Measurements from ENCODE around the gene TRPV2.
A peak's percentile ranks its signal among the peaks of the same experiment; 100 is the strongest.
"Not testable (repeated sequence)": the region's sequence is repeated elsewhere in the genome, so short reads cannot be mapped to it uniquely, and the experiment has no call there.

TRPV2 gene

DNA sequence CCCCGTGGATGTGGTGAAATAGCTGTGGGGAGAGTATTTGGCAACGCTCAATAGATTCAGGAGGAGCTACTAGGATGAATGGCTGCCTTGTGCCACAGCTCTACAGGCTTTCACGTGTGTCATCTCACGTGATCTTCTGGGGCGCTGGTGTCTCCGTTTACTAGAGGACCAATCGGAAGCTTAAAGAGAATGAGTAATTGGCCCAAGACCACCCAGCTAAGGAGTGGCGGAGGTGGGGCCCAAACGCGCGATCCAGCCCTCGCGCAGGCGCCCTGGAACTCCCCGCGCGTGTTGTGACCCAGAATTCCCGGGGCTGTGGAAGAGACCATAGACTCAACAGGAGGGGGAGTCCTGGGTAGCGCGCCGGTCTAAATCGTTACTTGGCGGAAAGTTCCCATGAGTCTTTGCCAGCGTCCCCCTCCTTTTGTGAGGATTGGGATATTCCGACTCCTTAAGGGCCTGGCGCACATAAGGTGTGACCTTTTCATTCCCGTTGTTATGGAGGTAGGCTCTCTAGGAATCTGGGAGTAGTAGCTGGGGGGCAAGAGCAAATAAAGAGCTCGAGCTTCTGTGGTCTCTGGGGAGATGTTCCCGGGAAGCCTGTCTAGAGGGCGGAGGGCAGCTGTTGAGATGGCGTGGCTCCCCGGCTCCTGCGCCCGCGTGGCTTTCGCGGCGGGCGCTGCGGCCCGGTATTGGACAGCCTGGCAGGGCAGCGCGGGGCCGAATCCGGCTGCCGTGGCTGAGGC is 23.4 kb downstream of the TRPV2 start:
- DNase-seq, result peak; percentile 98

DNA sequence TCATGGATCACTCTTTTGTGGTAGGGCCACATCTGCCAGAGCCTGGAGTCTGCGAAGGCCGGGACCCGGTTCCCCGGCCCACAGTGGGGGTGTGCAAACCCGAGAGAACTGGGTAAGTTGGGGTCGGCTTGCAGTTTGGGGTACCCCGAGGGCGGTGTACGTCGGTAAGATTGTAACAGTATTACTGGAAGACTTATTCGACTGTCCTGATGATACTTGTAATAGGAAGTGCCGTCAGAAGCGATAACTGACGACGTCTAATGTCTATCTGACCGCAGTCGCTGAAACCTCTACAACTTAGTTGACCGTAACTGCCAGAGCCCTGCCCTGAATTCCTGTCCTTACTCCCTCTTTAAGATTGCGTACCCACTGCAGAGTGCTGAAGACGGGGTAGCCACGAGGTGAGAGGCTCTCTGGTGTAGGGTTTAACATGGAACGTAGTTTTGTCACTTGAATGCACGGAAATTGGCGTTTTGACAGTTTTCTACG is 24.0 kb downstream of the TRPV2 start:
- no peak for DNase-seq

DNA sequence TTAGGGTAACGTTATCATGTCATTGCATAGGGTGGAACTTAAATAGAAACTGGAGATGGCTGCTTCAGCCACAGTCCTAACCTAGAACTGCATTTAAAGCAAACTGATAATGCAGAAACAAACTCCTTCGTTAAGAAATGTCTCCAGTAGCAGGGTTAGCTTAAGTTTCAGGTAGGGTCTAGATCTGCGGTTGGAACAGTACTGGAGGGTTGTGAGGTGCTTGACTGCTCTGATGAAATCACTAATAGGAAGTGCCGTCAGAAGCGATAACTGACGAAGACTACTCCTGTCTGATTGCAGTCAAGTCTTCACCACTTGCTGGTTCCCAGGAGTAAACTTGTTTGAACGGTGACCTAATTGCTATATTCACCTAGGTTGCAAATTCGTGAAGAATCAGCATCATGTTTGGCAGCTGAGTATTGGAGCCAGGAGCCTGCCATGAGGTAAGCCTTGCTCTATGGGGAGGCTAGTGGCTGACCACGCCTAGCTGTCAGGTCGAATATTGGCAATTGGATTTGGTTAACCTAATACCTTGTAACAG is 24.5 kb downstream of the TRPV2 start:
- no peak for DNase-seq

DNA sequence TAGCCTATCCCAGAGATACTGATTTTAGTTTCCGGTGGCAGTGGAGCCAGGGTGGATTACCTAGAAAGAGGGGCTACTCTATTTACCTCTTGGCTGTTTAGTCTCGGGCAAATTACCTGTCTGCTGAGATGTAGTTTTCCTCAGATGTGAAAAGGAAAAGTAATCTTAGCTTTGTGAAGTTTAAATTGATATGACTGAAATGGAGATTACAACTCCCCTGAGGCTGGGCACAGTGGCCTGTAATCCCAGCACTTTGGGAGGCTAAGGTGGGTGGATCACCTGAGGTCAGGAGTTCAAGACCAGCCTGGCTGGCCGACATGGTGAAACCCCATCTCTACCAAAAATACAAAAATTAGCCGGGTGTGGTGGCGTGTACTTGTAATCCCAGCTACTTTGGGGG is 25.0 kb downstream of the TRPV2 start:
- DNase-seq, result not testable (repeated sequence)

DNA sequence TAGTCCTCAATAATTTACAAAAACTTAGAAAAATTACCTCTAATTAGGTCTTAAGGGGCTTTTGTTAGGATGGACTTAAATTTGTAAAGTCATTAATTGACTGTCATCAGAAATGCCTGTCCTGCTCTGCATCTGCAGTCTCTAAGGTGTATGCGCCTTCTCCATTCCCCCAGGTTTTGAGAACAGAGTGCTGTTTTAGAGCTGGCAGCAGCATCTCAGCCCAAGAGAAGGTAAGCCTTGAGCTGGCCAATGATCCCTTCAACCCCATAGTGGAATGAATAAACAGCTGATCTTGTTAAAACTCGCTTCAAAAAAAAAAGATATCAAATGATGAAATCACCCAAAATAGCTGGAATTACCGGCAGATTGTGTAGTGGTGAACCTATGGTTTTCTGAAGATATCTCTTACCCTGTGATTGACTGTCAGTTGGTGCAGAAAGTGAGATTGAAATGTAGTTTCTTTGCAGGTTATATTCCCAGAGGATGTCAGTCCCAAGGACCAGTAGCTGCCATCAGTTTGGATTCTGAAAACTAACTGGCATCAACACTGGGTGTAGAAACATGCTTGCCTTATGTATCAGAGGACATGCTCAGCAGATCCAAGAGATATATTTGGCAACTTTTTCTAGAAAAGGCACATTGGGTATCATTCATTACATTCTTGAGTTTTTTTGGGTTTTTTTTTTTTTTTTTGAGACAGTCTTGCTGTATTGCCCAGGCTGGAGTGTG is 25.7 kb downstream of the TRPV2 start:
- no peak for DNase-seq

DNA sequence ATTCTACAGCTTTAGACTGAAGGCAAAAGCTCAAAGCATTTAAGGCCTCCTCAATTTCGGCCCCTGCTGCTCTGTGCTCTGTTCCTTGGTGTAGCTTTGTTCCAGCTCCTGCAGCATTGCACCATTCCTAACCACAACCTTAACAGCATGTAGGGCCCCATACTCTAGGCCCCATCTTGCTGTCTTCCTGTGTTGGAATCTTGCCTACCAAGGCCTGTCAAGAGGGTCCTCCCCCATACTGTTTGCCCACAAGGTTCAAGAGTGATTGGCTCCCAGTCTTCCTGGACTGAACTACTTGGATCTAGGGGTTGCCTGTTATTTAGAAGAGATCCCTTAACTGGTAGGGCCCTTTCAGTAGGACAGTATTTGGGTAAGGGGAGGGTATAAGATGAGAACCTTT is 26.8 kb downstream of the TRPV2 start:
- no peak for DNase-seq

DNA sequence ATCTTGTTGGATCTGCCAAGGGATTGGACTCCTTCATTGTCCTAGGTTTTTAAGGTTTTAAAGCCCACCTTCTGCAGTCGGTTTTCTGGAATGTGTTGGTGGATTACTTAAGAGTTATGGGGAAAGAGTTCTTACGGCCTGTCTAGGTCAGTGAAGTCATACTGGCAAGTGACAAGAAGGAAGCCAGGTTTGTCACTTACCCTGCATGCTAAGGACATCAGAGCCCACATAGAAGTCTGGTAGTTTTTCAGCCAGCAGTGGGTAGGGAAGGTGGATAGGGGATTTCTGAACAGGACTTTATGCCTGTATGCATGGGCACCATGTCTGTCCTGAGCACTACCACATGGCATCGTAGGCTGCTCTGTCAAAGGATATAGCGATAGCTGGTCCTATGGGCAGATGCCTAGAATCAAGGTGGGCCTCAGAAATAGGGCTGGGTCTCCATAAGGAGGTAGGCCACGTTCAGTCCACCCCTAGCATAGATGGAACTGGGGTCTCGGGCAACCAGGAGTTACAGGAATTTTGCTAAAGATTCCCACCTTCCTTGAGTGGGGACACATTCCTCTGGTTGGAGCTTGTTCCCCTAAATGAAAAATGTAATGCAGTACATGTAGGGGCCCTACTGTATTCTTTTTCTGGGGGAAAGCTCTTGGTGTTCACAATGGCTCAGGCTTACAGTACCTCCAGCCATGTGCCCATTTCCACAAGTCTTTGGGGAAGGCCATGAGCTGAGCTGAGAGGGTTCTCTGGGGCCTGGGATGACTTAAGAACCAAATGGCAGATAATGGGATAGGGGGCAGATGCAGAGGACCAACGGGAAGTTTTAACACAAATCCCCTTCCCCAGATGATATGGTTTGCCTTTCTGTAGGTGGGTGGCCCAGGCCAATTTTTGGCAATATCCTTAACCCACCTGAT is 27.5 kb downstream of the TRPV2 start:
- no peak for DNase-seq

DNA sequence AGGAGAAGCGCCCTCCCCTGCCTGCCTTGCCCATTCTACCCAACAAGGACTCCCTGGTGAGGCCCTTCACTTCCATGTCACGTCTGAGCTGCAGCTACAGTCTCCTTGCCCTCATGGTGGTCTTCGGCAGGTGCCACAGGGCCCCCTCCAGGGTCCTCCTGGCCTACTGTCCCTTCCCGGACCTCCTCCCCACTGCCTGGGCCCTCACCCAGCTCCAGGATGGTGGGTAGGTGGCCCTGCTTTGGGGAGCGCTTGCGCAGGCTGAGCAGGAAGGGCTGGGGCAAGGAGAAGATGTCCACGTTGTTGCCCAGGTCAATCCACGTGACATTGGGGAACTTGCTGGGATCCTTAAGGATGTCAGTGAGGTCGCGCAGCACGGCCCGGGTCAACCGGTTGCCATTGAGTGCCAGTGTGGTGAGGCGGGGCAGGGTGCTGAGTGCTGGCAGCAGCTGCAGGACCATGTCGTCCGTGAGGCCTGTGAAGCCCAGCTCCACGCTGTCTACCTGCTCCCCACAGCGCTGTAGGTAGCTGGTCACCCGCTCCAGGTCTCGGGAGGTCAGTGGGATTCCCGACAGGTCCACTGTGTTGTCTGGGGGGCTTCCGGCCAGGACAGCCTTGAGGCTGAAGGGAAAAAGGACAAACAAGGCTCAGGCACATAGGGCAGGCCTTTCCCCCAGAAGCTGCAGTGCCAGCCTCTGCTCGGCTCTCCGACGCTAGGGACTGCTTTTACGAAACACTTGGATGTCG is 28.3 kb downstream of the TRPV2 start:
- DNase-seq, result no peak

DNA sequence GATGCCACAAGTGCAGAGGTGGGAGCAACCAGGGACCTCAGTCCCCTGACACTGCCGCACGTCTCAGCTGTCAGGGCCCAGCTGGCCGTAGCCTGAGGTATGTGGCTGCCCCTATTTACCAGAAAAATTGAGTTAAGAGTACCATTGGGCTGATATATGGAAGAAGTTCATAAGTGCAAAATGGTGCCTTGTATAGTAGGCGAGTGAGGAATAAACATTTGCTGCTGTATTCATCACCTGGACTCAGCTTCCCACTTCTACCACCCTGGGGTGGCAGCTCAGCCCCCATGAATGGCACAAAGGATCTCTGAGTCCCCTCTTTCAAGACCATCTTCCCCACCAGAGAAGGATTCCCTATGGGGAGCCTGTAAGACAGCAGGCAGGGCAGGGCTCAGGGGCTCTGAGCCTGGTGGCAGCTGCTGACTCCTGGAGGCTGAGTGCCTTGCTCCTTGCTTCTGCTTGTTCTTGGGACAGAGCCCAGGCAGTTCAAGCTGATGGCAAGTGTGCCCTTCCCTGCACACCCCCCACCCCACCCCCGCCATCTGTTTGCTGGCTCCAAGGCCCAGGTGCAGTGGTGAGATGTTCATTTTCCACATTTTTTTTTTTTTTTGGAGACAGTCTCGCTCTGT is 29.0 kb downstream of the TRPV2 start:
- no peak for DNase-seq

DNA sequence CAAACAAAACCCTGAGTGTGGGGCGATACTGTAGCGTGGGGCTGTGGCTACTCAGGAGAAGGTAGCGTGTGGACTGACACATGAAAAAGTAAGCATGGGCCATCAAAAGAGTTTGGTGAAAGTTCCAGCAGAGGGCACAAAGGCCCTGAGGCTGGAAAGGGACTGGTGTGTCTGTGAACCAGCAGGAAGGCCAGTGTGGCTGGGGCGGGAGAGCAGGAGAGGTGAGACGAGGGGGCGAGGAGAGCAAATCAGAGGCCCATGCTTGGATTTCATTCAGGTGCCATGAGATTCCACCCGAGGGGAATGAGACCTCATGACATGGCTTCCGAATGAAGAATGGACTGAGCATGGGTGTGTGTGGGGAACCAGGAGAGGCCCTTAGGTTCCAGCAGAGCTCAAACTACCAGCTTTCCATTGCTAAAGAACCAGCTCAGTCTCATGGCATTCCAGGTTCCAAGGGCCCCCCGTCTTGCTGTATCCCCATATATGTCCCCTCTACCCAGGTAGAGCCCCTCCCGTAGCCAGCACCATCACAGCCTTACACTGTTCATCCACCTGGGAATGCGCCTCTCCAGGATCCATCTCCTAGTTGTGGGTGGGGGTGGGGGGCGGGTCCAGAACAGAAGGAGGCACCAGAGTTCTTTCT is 31.1 kb downstream of the TRPV2 start:
- DNase-seq, result no peak

DNA sequence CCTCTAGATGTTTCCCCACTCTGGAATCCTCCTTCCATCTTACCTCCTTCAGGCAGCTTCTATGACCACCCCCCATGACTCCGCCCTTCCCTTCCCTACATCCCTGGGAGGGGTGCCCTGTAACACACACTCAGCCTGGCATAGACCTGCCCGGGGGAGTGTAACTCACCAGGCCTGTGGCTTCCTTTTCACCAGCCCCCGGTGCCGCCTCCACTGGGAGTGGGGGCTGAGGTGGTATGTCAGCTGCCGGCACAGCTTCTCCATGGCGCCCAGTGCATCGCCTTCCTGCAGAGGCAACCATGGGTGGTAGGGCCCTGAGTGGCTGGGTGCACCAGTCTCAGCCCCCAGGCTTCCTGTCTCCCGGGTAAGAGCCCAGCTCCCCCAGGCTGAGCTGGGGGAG is 32.3 kb downstream of the TRPV2 start:
- no peak for DNase-seq

DNA sequence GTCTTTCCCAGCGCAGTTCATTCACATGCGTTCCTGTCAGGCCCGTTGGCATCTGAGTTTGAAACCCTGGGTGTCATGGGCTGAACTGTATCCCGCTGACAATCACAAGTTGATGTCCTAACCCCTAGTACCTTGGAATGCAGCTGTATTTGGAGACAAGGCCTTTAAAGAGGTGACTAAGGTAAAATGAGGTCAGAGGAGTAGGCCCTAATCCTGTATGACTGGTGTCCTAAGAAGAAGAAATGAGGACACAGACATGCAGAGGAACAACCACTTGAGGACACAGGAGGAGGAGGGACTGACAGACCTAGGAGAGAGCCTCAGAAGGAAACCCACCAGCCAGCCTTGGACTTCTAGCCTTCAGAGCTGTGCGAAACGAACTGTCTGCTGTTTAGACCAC is 33.1 kb downstream of the TRPV2 start:
- no peak for DNase-seq

DNA sequence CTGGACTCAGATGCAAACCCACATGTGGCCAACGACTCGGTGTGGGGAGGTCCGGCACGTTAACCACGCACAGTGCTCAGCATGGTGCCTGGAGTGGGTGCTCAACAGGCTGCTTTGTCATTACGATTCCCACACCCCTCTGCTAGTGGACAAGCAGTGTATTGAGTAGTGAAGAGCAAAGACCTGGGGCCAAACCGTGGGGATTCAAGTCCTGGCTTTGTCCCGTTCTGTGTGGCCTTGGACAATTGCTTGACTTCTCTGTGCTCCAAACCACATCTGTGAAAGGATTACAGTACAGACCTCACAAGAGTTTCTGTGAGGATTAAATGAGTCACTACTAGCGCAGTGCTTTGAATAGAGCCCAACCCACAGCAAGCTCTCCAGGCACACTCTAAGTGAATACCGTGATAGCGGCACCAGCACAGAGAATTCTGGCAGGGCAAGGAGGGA is 33.8 kb downstream of the TRPV2 start:
- DNase-seq, result no peak

DNA sequence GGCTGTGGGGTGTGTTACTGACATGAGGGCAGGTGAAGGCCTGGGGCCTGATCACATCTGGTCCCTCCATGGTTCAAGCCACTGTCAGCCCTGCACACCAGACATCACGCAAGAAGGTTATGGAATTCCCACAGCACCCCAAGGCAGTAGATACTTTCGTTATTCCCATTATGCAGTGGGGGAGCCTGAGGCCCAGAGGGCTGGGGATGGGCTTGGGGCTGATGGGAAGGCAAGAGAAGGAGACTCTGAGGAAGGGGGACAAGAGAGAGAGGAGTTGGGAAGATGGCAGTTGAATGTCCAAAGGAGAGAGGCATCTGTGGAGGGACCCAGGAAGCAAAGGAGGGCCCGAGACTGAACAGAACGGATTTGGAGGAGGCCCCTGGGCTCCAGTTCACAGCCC is 34.7 kb downstream of the TRPV2 start:
- no peak for DNase-seq

DNA sequence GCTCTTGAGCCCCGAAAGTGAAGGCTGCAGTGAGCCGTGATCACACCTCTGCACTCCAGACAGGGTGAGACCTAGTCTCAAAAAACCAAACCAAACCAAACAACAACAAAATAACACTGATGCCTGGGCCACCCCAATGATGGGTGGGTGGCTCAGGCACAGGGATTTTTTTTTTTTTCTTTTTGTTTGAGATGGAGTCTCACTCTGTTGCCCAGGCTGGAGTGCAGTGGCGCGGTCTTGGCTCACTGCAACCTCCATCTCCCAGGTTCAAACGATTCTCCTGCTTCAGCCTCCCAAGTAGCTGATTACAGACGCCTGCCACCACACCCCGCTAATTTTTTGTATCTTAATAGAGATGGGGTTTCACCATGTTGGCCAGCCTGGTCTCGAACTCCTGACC is 36.9 kb downstream of the TRPV2 start:
- not testable (repeated sequence) for DNase-seq

DNA sequence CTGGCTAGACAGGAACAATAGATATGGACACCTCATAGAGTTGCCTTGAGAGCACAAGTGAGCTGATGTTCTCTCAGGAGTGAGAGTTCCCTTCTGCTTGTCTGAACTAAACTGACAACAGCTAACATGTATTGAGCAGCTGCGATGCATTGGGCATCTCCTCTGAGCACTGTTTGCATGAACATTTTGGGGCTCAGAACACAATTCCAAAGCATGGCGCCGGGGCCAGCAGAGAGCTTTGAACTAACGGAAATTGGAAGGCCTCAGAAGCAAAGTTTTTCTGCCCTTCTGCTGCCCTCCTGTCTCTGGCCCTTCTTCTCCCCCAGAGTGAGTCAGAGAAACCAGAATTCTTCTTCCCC is 38.1 kb downstream of the TRPV2 start:
- DNase-seq, result no peak

DNA sequence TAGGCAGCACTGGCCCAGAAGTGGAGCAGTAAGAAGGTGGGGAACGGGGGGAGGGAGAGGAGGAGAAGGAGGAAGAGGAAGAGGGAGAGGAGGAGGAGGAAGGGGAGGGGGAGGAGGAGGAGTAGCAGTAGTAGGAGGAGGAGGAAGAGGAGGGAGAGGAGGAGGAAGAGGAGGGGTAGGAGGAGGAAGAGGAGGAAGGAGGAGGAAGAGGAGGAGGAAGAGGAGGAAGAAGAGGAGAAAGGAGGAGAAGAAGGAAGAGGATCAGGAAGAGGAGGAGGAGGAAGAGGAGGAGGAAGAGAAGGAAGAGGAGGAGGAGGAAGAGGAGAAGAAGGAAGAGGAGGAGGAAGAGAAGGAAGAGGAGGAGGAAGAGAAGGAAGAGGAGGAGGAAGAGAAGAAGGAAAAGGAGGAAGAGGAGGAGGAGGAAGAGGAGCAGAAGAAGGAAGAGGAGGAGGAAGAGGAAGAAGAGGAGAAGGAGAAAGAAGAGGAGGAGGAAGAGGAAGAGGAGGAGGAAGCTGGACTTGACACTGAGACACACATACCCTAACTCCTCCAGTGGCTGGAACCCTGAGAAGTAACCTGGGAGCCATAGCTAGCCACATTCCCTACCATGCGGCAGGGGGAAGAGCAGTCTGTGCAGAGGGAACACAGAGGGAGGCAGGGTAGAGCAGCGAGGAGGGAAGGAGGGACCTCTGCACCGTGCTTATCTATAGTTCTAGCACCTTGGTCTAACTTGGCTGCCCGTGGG is 40.8 kb downstream of the TRPV2 start:
- no peak for DNase-seq

DNA sequence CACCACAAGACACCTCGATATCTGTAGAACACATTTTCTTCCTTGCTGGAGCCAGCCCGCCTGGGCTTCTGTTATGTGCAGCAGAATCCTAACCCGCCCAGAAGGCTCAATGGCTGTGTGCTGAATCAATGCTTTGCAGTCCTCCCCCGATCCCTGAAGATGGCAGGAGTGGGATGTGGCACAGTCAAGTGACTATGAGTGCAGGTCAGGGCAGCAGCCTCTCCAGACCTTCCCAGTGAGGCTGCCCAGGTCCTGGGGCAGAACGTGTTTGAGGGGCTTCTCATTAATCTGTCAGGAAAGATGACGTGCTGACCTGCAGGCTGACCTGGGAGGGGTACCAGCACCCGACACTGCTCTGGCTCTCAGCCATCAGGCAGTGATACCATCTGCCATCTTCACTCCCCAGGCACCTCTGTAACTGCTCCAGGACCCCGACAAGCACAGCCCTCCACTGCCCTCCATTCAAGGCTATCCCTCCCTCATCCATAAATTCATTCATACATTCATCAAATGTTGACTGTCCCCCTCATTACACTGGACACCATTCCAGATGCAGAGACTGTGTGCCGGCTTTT is 41.5 kb downstream of the TRPV2 start:
- DNase-seq, result no peak

DNA sequence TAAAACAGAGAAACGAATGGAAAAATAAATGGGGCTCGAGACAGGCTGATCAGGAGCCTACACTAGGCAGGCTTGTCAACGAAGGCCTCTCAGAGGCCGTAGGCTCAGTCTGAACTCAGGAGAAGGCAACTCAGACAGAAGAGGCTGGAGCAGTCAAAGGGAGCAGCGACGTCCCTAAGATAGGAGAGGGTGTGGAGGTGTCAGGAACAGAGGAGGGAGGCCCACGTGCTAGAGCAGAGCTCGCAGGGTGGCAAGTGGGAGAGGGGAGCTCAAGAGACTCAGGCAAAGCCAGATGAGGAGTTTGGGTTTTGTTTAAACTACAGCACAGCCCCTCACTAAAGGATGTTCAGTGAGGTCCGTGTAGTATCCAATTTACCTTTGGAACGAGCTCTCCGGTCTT is 43.9 kb downstream of the TRPV2 start:
- no peak for DNase-seq

DNA sequence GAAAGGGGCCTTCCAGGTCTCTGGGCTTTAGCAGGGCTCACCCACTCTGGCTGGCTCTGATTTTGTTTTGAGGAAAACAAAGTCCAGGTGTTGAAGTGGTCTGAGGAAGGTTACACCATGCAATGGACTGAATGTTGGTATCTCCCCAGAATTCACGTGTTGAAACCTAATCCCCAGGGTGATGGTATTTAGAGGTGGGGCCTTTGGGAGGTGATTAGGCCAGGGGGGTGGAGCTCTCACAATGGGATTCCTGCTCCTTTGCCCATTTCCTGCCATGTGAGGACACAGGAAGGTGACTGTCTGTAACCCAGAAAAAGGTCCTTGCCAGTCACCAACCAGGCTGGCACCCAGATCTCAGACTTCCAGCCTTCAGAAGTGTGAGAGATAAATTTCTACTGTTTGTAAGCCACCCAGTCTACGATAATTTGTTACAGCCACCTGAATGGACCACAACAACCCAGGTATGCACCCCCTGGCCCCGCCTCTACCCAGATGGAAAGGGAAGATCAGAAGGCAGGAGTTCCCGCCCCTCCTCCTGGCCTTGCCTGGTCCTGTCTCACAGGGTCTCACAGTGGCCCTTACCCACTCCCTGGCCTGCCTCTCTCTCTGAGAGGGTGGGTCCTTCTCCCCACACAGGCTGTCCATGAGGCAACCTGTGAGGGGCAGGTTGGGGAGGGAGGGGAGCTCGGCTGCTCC is 44.6 kb downstream of the TRPV2 start:
- no peak for DNase-seq
